ENCODE measurements around the gene AHDC1.
A peak's percentile ranks its signal among the peaks of the same experiment; 100 is the strongest.

AHDC1 gene

GRCh38 chr1:27548136-27548853 lies 55.6 kb downstream of the AHDC1 start:
- TF ChIP-seq CTCF (IDR thresholded peaks at IDR 0.05; ENCODE audit: low read depth, low read length): no peak
- DNase-seq (ENCODE audit: low read depth in 2 of 2): no peak

DNA sequence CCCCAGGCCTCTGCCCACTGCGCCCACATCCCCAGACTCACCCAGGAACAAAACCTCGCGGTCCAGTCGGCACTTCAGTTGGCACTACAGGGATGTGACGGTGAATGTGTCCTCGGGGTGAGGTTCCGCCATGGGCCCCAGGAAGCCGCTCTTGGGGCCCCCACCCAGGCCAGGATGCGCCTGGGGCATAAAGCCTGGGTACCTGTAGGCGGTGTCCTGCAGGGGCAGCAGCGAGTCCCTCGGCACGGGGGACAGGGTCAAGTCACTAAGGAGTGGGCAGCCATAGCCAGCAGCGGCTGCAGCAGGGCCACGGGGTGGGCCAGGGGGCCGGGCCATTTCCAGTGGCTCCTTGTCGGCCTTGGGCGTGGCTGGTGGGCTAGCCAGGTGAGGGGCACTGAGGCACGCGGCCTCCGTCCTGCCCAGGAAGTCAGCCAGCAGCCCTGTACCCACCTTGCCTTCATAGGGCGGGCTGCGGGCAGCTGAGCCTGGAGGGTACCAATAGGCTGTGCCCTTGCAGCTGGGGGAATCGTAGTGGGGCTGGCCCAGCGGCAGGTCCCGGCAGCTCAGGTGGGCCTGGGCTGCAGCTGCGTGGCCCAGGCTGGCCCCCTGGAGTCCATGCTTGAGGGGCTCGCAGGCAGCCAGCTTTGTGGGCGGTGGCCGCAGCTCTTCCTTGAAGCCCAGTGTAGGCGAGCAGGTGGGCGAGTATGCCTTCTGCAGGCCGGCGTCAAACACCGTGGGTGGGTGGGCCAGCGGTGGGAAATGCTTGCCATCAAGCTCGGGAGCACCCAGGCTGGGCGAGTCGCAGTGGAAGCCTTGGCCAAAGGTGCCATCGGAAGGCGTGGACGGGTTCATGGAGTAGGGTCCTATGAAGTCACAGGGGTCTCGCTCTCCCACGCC lies 56.5 kb downstream of the AHDC1 start:
- DNase-seq (ENCODE audit: low read depth in 2 of 2): no peak
- no peak overlapping the region for H3K4me3 ChIP-seq (replicated peaks in 1 of 2; ENCODE audit: low read depth in 2 of 2, low read length in 2 of 2)
- TF ChIP-seq CTCF (IDR thresholded peaks at IDR 0.05; ENCODE audit: low read depth, low read length): peak; percentile 15

More at GRCh38 chr1:27548136-27548853, 55.6 kb downstream of the AHDC1 start:
- H3K4me3 ChIP-seq (replicated peaks in 1 of 2; ENCODE audit: low read depth in 2 of 2, low read length in 2 of 2): no peak overlapping the region

DNA sequence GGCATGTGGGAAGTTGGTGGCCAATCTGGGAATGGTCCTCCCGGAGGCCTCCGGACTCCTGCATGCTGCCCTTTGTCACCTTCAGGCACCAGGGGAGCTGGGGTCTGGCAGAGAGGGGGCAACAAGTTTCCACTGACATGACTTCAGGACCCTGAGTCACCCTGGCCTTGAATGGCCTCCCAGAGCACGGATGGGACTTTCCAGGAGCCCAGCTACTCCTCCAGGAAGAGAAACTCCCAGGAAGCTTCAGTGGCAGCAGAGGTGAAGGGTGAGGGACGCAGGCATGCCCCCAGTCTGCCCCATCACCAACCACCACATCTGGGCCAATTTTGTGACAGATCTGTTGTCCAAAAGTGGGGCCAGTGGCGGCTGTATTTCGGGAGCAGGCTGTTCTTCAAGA lies 58.1 kb downstream of the AHDC1 start:
- TF ChIP-seq CTCF (IDR thresholded peaks at IDR 0.05; ENCODE audit: low read depth, low read length): no peak
- H3K4me3 ChIP-seq (replicated peaks in 1 of 2; ENCODE audit: low read depth in 2 of 2, low read length in 2 of 2): no peak overlapping the region
- DNase-seq (ENCODE audit: low read depth in 2 of 2): peak in 1 of 2 donors; percentile 47

DNA sequence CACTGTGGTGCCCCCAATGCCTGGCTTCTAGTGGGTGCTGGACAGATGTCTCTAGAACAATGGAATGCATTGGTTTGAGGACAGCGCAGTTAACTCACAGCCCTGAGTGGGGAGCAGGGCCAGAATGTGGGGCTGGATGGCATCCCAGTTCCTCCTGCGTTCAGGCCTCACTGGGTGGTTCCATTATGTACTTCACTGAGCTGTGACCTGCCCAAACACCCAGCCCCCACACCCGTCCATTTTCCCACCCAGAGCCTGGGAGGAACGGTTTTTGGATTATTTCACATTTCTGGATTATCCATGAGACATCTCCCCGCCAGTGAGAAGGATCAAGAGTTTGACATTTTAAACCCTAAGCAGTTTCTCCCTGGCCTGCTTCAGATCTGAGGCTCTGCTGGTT lies 58.7 kb downstream of the AHDC1 start:
- no peak overlapping the region for H3K4me3 ChIP-seq (replicated peaks in 1 of 2; ENCODE audit: low read depth in 2 of 2, low read length in 2 of 2)
- no peak for TF ChIP-seq CTCF (IDR thresholded peaks at IDR 0.05; ENCODE audit: low read depth, low read length)
- DNase-seq (ENCODE audit: low read depth in 2 of 2): peak; percentile 38 to 77

GRCh38 chr1:27544834-27545233 lies 59.1 kb downstream of the AHDC1 start:
- no peak for DNase-seq (ENCODE audit: low read depth in 2 of 2)
- no peak for TF ChIP-seq CTCF (IDR thresholded peaks at IDR 0.05; ENCODE audit: low read depth, low read length)
- H3K4me3 ChIP-seq (replicated peaks in 1 of 2; ENCODE audit: low read depth in 2 of 2, low read length in 2 of 2): no peak overlapping the region

- no peak for DNase-seq (ENCODE audit: low read depth in 2 of 2)
- TF ChIP-seq CTCF (IDR thresholded peaks at IDR 0.05; ENCODE audit: low read depth, low read length): no peak
- no peak overlapping the region for H3K4me3 ChIP-seq (replicated peaks in 1 of 2; ENCODE audit: low read depth in 2 of 2, low read length in 2 of 2)
These were observed 60.7 kb downstream of the AHDC1 start for GRCh38 chr1:27543284-27543683.

Measured in cardiac fibroblast (primary cell).